BJ (cell line): Measurements from ENCODE around the gene SALL4. TPM values are rescaled to one million over a fixed set of nuclear protein-coding genes. Genes with fewer than 3 reads are reported as not detected.

Experiments
- CTCF ChIA-PET: fragments of 350-600 bp; formaldehyde crosslinking; extraction: SDS; loops from one replicate; lab custom pipeline; 2021; ENCODE audit warnings: antibody characterized with exemption, inconsistent platforms; lab: Yijun Ruan, JAX
- POLR2A ChIA-PET: fragments of 300-600 bp; sonication (Branson Sonifier 250); formaldehyde crosslinking; extraction: SDS; loops from one replicate; lab custom pipeline; 2021; ENCODE audit warnings: antibody characterized with exemption; lab: Charles Lee
- DNase-seq: peaks from one replicate; pipeline ENCODE4 v3.0.0-alpha.2; 2011; ENCODE audit warnings: low read depth
- H3K27me3 ChIP-seq: 2 replicates; pipeline ENCODE4 v1.6.0; 2011; ENCODE audit warnings: low read length; ENCODE audit not compliant: control insufficient read depth, insufficient read depth
- H3K36me3 ChIP-seq: 2 replicates; pipeline ENCODE4 v1.5.1; 2011; ENCODE audit warnings: low read length; ENCODE audit not compliant: control insufficient read depth, insufficient read depth
- H3K4me3 ChIP-seq: 2 replicates; pipeline ENCODE4 v1.5.1; 2011; ENCODE audit warnings: low read depth, mild to moderate bottlenecking, control low read depth, low read length
- CTCF ChIP-seq: IDR thresholded peaks from 2 replicates; pipeline ENCODE4 v1.5.1; 2011; ENCODE audit warnings: low read depth, mild to moderate bottlenecking, control low read depth, inconsistent platforms, low read length, moderate library complexity; ENCODE audit not compliant: insufficient read depth
- polyA plus RNA-seq: library from polyadenylated mRNA; depleted of rRNA; stranded (reverse); fragments of >200 nt; gene quantifications from 2 replicates; pipeline ENCODE4 v1.2.3, GENCODE V29; 2011

Gene SALL4
- polyA plus RNA-seq, 1 experiment = 0.54 TPM

GRCh38 chr20:51800060-51800871, 2.1 kb downstream of the SALL4 start:
- Histone ChIP-seq H3K27me3 (peaks cover 6% of the 10 kb centered on the region; the same call in 1 of the 2 replicates), H3K36me3 (no peaks in the 10 kb centered on the region), H3K4me3 (peak overlapping the region; percentile 40)
- TF ChIP-seq CTCF = peak; percentile 98
- DNase-seq = no peak
- ChIA-PET CTCF (interaction anchor here (0.6 to 2.5 kb wide), 38 partner anchors 9 to 428 kb away, joined by 3 to 34 read pairs (median 4); no protein-coding TSS in a partner anchor), POLR2A (no interaction called here)

DNA sequence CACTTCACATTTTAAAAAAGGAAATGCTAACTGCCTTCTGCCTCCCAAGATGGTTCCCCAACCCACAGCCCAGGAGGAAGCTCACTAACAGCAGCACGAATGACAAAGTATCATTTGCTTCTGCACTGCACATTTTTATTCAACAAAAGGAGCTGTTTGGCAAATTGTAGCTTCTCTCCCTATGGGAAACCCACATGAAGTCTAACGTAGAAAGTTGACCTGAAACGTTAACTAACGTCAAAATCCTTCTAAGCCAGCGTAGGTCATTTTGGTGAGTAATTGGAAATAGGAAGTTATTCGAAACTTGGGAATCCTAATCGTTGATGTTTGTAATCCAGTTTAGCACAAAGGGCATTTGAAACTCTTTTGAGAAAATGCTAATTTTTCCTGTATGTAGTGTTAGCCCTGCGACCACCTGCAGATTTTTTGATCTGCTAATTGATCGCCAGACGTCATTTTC, 2.9 kb downstream of the SALL4 start:
- POLR2A ChIA-PET = no interaction called here
- no peak for DNase-seq
- H3K4me3 ChIP-seq = no peak overlapping the region
- peaks cover 6% of the 10 kb centered on the region; the same call in 1 of the 2 replicates for H3K27me3 ChIP-seq
- TF ChIP-seq CTCF = no peak
- CTCF ChIA-PET = interaction anchor here (0.6 to 2.5 kb wide), 32 partner anchors 10 to 427 kb away, joined by 3 to 34 read pairs (median 4); no protein-coding TSS in a partner anchor
- H3K36me3 ChIP-seq = no peaks in the 10 kb centered on the region

DNA sequence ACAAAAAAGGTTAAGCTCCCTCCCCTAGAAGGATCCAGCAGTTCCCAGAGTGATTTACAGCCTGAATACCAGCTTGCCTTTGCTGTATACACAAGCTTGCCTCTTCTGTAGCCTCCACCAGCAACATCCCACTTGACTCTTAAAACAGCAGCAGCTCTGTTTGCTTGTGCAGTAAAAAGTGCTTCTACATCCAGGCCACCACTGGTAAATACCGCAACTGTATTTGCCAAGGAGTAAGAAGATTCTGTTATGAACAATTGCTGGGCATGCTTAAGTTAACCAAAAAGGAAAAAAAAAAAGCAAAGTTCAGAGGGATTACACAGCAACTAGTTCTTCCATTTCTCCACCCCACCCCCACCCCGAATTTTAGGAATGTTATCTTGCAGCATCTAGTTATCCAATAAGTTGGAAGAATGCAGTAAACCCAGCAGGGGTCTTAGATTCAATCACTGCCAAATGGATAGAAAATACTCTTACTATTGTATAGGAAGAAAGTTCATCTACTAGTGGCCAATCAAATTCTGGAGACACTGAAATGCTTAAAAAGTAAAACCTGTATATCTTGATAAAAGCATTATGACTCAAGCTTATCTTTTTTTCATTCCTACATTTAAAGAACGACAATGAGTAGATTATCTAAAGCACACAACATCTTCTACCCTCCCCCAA, 4.8 kb downstream of the SALL4 start:
- ChIA-PET CTCF (interaction anchor here (1.1 to 1.9 kb wide), 4 partner anchors 25 to 286 kb away, joined by 3 to 6 read pairs (median 4); no protein-coding TSS in a partner anchor), POLR2A (no interaction called here)
- Histone ChIP-seq H3K27me3 (peaks cover 6% of the 10 kb centered on the region; the same call in 1 of the 2 replicates), H3K4me3 (no peak overlapping the region), H3K36me3 (no peaks in the 10 kb centered on the region)
- TF ChIP-seq CTCF = no peak
- no peak for DNase-seq

- POLR2A ChIA-PET = no interaction called here
- CTCF ChIA-PET = interaction anchor here (0.5 to 1.9 kb wide), 4 partner anchors 14 to 288 kb away, joined by 3 to 6 read pairs (median 4); no protein-coding TSS in a partner anchor
- no peak overlapping the region for H3K4me3 ChIP-seq
- H3K27me3 ChIP-seq = peaks cover 6% of the 10 kb centered on the region; the same call in 1 of the 2 replicates
- no peak for TF ChIP-seq CTCF
- no peak for DNase-seq
- no peaks in the 10 kb centered on the region for H3K36me3 ChIP-seq
Observed at GRCh38 chr20:51796340-51796739, 6.0 kb downstream of the SALL4 start.

GRCh38 chr20:51792960-51793359, 9.4 kb downstream of the SALL4 start:
- no peak for TF ChIP-seq CTCF
- Histone ChIP-seq H3K36me3 (no peaks in the 10 kb centered on the region), H3K4me3 (no peak overlapping the region), H3K27me3 (no peaks in the 10 kb centered on the region)
- ChIA-PET CTCF (no interaction called here), POLR2A (no interaction called here)
- no peak for DNase-seq
